ENCODE measurements around the gene PTGES. TPM values are rescaled to one million over a fixed set of nuclear protein-coding genes. Genes with fewer than 3 reads are reported as not detected.

The PTGES gene
- total and polyA plus RNA-seq, 2 experiments from 2014 or later, result 2.8 to 3.6 TPM

DNA sequence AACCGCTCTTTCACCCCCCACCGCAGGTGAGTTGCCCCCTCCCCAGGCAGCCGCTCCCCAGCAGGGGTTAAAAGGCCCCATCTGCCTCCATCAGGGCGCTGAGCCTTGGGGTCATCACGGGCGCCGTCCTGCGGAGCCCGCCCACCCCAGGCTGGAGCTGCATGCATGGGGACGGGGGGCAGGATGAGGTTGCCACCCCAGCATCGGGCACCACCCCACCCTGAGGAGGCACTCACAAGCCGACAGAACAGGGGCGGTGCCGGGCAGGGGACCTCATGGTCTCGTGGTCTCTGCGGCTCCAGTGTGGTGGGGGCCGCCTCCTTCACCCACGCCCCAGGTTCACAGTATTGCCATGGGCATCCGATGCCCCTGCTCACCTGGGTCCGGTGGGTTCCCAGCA, 16.5 kb downstream of the PTGES start:
- TF ChIP-seq STAT1 (IDR thresholded peaks at IDR 0.05; ENCODE audit: unreplicated experiment), result no peak
- TF ChIP-seq ZNF114 (CRISPR knock-in tag; IDR thresholded peaks at IDR 0.05), result no peak
- TF ChIP-seq, protein P1, sequence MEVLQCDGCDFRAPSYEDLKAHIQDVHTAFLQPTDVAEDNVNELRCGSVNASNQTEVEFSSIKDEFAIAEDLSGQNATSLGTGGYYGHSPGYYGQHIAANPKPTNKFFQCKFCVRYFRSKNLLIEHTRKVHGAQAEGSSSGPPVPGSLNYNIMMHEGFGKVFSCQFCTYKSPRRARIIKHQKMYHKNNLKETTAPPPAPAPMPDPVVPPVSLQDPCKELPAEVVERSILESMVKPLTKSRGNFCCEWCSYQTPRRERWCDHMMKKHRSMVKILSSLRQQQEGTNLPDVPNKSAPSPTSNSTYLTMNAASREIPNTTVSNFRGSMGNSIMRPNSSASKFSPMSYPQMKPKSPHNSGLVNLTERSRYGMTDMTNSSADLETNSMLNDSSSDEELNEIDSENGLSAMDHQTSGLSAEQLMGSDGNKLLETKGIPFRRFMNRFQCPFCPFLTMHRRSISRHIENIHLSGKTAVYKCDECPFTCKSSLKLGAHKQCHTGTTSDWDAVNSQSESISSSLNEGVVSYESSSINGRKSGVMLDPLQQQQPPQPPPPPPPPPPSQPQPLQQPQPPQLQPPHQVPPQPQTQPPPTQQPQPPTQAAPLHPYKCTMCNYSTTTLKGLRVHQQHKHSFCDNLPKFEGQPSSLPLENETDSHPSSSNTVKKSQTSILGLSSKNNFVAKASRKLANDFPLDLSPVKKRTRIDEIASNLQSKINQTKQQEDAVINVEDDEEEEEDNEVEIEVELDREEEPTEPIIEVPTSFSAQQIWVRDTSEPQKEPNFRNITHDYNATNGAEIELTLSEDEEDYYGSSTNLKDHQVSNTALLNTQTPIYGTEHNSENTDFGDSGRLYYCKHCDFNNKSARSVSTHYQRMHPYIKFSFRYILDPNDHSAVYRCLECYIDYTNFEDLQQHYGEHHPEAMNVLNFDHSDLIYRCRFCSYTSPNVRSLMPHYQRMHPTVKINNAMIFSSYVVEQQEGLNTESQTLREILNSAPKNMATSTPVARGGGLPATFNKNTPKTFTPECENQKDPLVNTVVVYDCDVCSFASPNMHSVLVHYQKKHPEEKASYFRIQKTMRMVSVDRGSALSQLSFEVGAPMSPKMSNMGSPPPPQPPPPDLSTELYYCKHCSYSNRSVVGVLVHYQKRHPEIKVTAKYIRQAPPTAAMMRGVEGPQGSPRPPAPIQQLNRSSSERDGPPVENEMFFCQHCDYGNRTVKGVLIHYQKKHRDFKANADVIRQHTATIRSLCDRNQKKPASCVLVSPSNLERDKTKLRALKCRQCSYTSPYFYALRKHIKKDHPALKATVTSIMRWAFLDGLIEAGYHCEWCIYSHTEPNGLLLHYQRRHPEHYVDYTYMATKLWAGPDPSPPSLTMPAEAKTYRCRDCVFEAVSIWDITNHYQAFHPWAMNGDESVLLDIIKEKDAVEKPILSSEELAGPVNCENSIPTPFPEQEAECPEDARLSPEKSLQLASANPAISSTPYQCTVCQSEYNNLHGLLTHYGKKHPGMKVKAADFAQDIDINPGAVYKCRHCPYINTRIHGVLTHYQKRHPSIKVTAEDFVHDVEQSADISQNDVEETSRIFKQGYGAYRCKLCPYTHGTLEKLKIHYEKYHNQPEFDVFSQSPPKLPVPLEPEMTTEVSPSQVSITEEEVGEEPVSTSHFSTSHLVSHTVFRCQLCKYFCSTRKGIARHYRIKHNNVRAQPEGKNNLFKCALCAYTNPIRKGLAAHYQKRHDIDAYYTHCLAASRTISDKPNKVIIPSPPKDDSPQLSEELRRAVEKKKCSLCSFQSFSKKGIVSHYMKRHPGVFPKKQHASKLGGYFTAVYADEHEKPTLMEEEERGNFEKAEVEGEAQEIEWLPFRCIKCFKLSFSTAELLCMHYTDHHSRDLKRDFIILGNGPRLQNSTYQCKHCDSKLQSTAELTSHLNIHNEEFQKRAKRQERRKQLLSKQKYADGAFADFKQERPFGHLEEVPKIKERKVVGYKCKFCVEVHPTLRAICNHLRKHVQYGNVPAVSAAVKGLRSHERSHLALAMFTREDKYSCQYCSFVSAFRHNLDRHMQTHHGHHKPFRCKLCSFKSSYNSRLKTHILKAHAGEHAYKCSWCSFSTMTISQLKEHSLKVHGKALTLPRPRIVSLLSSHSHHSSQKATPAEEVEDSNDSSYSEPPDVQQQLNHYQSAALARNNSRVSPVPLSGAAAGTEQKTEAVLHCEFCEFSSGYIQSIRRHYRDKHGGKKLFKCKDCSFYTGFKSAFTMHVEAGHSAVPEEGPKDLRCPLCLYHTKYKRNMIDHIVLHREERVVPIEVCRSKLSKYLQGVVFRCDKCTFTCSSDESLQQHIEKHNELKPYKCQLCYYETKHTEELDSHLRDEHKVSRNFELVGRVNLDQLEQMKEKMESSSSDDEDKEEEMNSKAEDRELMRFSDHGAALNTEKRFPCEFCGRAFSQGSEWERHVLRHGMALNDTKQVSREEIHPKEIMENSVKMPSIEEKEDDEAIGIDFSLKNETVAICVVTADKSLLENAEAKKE (CRISPR knock-in tag; IDR thresholded peaks at IDR 0.05), result no peak
- TF ChIP-seq, protein P2, sequence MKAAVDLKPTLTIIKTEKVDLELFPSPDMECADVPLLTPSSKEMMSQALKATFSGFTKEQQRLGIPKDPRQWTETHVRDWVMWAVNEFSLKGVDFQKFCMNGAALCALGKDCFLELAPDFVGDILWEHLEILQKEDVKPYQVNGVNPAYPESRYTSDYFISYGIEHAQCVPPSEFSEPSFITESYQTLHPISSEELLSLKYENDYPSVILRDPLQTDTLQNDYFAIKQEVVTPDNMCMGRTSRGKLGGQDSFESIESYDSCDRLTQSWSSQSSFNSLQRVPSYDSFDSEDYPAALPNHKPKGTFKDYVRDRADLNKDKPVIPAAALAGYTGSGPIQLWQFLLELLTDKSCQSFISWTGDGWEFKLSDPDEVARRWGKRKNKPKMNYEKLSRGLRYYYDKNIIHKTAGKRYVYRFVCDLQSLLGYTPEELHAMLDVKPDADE (IDR thresholded peaks at IDR 0.05), result no peak

DNA sequence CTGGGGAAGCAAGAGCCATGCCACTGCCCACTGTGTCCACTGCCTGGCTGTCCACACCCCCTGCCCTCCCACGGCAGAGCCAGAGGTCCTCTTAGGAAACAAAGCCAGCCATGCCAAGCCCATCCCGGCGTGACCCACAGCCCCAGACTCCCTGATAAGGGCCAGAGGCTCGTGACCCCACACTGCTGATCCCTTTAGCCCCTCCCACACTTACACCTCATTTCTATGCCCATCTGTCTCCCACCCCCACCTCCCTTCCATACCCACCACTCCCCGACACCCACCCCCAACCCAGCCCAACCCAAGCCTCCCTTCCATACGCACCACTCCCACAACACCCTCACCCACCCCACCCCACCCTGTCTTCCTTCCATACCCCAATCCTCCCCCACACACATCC, 17.3 kb downstream of the PTGES start:
- Histone ChIP-seq H3K4me2 (no peak overlapping the region), H3K9me2 (ENCODE audit: insufficient read depth) (no peaks in the 10 kb centered on the region), H3K27ac (ENCODE audit: low read depth) (no peak overlapping the region), H3K4me3 (no peak overlapping the region), H4K20me1 (replicated peaks; ENCODE audit: insufficient read depth) (no peaks in the 10 kb centered on the region), H3F3A (replicated peaks; ENCODE audit: low read depth) (no peaks in the 10 kb centered on the region), H3K4me1 (ENCODE audit: insufficient read depth) (no peaks in the 10 kb centered on the region), H2AFZ (no peak overlapping the region), H3K79me2 (replicated peaks; ENCODE audit: insufficient read depth) (no peaks in the 10 kb centered on the region), H3K27me3 (ENCODE audit: insufficient read depth) (no peaks in the 10 kb centered on the region), H3K36me3 (ENCODE audit: insufficient read depth) (no peaks in the 10 kb centered on the region)
- Mint-ChIP-seq H3K9me3 (no peaks in the 10 kb centered on the region), H3K36me3 (ENCODE audit: low read depth) (no peaks in the 10 kb centered on the region), H3K4me1 (peaks cover 9% of the 10 kb centered on the region), H3K27ac (no peak overlapping the region), H3K4me3 (no peak overlapping the region), H3K27me3 (ENCODE audit: insufficient read depth, low read depth, poor library complexity) (peaks cover 21% of the 10 kb centered on the region)
- ATAC-seq (no peak), DNase-seq (ENCODE audit: low spot score) (no peak)
- TF ChIP-seq, protein P3, sequence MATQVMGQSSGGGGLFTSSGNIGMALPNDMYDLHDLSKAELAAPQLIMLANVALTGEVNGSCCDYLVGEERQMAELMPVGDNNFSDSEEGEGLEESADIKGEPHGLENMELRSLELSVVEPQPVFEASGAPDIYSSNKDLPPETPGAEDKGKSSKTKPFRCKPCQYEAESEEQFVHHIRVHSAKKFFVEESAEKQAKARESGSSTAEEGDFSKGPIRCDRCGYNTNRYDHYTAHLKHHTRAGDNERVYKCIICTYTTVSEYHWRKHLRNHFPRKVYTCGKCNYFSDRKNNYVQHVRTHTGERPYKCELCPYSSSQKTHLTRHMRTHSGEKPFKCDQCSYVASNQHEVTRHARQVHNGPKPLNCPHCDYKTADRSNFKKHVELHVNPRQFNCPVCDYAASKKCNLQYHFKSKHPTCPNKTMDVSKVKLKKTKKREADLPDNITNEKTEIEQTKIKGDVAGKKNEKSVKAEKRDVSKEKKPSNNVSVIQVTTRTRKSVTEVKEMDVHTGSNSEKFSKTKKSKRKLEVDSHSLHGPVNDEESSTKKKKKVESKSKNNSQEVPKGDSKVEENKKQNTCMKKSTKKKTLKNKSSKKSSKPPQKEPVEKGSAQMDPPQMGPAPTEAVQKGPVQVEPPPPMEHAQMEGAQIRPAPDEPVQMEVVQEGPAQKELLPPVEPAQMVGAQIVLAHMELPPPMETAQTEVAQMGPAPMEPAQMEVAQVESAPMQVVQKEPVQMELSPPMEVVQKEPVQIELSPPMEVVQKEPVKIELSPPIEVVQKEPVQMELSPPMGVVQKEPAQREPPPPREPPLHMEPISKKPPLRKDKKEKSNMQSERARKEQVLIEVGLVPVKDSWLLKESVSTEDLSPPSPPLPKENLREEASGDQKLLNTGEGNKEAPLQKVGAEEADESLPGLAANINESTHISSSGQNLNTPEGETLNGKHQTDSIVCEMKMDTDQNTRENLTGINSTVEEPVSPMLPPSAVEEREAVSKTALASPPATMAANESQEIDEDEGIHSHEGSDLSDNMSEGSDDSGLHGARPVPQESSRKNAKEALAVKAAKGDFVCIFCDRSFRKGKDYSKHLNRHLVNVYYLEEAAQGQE (IDR thresholded peaks at IDR 0.05; ENCODE audit: unreplicated experiment), result no peak
- TF ChIP-seq, protein P4, sequence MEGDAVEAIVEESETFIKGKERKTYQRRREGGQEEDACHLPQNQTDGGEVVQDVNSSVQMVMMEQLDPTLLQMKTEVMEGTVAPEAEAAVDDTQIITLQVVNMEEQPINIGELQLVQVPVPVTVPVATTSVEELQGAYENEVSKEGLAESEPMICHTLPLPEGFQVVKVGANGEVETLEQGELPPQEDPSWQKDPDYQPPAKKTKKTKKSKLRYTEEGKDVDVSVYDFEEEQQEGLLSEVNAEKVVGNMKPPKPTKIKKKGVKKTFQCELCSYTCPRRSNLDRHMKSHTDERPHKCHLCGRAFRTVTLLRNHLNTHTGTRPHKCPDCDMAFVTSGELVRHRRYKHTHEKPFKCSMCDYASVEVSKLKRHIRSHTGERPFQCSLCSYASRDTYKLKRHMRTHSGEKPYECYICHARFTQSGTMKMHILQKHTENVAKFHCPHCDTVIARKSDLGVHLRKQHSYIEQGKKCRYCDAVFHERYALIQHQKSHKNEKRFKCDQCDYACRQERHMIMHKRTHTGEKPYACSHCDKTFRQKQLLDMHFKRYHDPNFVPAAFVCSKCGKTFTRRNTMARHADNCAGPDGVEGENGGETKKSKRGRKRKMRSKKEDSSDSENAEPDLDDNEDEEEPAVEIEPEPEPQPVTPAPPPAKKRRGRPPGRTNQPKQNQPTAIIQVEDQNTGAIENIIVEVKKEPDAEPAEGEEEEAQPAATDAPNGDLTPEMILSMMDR (conservative IDR thresholded peaks at IDR 0.05; ENCODE audit: low read depth in 2 of 2), result no peak
- no peak for TF ChIP-seq POLR2AphosphoS5 (IDR thresholded peaks at IDR 0.05; ENCODE audit: low read depth)
- TF ChIP-seq JUNB (IDR thresholded peaks at IDR 0.05; ENCODE audit: unreplicated experiment), result no peak
- no peak for TF ChIP-seq STAT1 (IDR thresholded peaks at IDR 0.05; ENCODE audit: unreplicated experiment)

More for the DNA sequence above, 16.5 kb downstream of the PTGES start:
- H3K4me2 ChIP-seq, result no peak overlapping the region
- H3K4me1 Mint-ChIP-seq, result peaks cover 8% of the 10 kb centered on the region
- no peak overlapping the region for H3K27ac Mint-ChIP-seq
- no peak overlapping the region for H2AFZ ChIP-seq
- H3K27me3 Mint-ChIP-seq (ENCODE audit: insufficient read depth, low read depth, poor library complexity), result peaks cover 20% of the 10 kb centered on the region
- H3K9me3 Mint-ChIP-seq, result no peaks in the 10 kb centered on the region
- H3K79me2 ChIP-seq (replicated peaks; ENCODE audit: insufficient read depth), result no peaks in the 10 kb centered on the region
- H3K4me3 ChIP-seq, result no peak overlapping the region
- H3K4me3 Mint-ChIP-seq, result no peak overlapping the region
- H3K36me3 ChIP-seq (ENCODE audit: insufficient read depth), result no peaks in the 10 kb centered on the region
- H3K27ac ChIP-seq (ENCODE audit: low read depth), result no peak overlapping the region
- no peak for DNase-seq (ENCODE audit: low spot score)
- H3K9me2 ChIP-seq (ENCODE audit: insufficient read depth), result no peaks in the 10 kb centered on the region
- no peaks in the 10 kb centered on the region for H3K27me3 ChIP-seq (ENCODE audit: insufficient read depth)
- no peaks in the 10 kb centered on the region for H4K20me1 ChIP-seq (replicated peaks; ENCODE audit: insufficient read depth)
- no peak for ATAC-seq
- no peaks in the 10 kb centered on the region for H3K4me1 ChIP-seq (ENCODE audit: insufficient read depth)
- no peaks in the 10 kb centered on the region for H3K36me3 Mint-ChIP-seq (ENCODE audit: low read depth)
- H3F3A ChIP-seq (replicated peaks; ENCODE audit: low read depth), result no peaks in the 10 kb centered on the region

Data from GM23338 (cell line).